Hematopoietic multipotent progenitor cell treated with erythropoietin and hydrocortisone succinate and interleukin-3 and kit ligand, for 17 days (in vitro differentiated cells): ENCODE data around the gene FREM1.

ENCODE experiments used
- DNase-seq: peaks from one replicate; pipeline ENCODE4 v3.0.0-alpha.2; 2015; ENCODE audit warnings: low spot score

FREM1 gene

DNA sequence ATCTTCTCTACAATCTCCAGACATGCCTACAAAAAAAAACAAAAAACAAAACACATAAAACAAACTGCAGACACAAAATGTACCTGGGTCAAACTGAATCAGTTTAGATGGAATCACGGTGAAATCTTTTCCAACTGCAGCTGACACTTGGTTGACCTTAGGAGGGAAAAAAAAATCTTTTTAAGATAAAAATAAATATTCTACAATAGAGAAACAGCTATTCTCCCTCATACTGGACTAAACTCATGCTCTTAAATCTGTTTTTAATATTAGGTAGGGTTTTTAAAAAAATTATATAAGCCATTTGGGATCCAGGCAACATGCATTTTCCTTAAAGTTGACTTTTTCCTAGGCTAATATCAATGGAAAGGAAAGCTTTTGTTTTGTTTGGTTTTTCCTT, 153.9 kb downstream of the FREM1 start:
- no peak for DNase-seq

DNA sequence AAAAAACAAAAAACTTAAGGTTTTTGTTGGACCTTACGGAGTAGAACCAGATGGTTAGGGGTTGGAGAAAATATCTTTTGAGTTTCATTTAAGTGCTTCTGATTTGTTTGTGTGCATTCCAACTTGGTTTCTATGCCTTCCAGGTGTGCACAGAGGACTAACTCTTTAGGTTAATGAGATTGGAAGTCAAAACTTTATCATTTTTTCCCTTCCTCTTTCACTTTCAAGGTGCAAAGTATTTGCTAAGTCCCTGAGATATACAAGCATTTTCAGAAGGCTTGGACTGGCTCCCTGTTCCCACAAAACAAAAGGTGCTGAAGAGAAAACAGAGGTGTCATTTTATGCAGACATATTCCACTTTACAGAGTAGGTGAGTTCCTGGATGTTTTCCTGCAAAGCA, 157.4 kb downstream of the FREM1 start:
- no peak for DNase-seq

DNA sequence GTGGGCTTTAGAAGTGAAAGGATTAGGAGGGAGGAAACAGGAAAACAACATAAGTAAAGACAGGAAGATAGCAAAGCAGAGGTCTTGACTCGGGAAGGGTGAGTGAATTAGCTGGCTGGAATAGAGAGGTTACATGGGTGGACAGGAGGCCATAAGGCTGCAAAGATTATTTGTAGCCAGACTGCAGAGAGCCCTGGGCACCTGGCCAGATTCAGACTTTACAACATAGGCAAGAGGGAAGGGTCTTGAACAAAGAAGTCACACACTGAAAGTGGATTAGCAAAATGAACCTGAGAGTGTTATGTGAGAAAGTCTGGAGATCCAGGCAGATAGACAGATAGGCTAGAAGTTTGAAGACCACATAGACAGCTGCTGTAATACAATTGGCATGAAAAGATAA, 158.0 kb downstream of the FREM1 start:
- DNase-seq = no peak

DNA sequence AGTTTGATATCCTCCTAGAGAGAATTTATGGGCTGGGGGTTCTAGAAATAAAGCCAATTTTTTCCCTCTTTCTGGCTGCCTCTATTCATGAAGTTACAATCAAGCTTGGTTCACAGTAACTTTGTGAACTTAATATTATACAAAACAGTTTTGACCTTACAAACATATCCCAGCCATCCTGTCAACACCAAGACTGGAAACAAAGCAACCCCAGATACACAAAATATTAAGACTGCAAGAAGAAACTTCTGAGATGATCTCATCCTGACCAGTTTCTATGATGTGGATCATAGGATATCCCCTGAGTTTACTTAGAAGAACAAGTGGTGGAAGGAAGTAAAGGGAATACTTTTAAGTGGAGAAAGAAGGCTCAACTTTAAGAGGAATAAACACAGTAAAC, 159.4 kb downstream of the FREM1 start:
- DNase-seq = no peak

DNA sequence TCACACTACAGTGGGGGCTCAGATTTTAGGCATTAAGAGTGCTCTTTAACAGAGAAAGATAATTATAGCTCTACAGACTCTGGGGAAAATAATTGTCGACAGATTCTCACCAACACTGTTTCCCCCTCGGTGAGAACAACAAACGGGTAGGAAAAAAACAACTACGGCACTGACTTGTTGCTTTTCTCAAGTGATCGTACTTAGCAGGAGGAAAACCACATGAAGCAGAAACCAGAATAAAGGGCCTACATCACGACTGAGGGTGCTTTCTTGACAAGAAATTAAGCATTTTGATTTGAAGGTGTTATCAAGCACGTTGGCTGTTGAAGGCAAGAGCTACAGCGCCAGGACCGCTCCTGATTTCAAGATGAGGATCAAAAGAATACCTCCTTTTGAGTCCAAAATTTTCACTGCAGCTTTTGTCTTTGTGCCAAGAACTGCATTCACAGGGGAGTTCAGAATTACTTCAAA, 160.5 kb downstream of the FREM1 start:
- no peak for DNase-seq

DNA sequence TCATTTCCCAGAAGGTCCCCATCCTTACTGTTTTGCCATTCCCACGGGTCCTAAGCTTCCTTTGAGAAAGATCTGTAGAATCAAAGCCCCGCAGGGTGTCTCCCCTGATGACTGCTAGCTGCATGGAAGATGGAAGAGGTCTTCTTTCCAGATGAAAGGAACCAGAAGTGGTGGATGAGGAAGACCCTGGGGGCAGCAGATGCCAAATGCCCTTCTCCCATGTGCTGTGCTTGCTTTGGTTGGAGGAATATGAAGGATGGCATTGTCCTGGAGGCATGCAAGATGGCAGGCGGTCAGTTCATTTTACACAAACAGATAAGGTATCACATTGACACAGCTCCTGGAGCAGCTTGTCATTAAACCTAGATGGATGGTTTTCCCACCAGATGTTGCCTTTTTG, 161.9 kb downstream of the FREM1 start:
- no peak for DNase-seq

DNA sequence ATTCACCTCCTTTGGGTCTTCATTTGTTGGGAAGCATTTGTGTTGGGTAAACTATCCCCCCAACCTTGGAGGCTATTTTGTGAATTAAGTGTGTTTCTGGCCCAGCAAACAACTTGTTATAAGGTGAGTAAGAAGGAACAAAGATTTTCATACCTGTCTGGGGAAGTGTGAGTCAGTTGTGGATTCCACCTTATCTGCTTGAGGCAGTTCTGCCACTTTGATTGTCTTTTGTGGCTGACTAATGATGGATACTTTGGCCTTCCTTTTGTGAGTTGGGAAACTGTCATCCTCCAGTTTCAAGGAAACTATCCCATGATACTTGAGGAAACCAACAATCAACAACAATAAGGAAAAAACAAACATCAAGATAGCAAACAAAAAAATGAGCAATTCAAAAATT, 163.1 kb downstream of the FREM1 start:
- DNase-seq = no peak

DNA sequence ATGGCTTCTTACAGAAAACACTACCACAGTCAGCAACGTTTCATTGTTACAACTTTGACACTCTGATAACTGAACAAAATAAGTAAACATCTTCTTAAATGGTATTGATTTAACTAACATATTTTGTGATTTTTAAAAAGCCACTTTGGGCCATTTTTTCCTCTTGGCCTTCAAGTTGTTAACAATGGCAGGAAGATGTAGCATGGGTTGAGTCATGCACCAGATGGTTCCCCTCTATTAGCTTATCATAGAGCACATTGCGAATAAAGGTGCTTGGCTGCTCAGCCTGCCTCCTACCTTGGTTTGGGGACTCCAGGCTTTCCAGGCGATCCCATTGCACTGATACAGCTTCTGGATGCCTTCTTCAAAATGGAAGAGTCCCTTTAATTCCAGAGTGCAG, 163.6 kb downstream of the FREM1 start:
- no peak for DNase-seq

DNA sequence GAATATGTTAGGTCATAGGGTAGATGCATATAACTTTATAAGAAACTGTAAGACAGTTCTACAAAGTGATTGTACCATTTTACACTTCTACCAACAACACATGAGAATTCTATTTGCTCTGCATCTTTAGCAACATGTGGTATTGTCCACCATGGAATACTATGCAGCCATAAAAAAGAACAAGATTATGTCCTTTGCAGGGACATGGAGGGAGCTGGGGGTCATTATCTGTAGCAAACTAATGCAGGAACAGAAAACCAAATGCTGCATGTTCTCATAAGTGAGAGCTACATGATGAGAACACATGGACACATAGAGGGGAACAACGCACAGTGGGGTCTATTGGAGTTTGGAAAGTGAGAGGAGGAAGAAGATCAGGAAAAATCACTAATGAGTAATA, 165.5 kb downstream of the FREM1 start:
- no peak for DNase-seq

DNA sequence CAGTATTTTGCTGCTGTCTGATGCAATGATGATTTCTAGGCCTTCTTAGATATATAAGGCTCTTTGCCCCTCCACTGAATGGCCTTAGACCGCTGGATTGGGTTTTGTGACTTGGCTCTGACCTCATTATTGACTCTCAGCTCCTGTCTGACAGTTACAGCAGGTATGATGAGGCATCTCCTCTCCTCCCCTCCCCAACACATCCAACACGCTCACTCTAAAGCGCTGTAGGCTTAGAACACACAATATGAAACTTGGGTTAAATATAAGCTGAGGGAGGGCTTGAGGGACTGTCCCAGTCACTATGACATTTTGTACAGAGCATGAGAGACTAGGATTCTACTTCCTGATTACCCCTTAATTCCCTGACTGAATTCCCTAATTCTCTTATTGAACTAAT, 168.9 kb downstream of the FREM1 start:
- no peak for DNase-seq

DNA sequence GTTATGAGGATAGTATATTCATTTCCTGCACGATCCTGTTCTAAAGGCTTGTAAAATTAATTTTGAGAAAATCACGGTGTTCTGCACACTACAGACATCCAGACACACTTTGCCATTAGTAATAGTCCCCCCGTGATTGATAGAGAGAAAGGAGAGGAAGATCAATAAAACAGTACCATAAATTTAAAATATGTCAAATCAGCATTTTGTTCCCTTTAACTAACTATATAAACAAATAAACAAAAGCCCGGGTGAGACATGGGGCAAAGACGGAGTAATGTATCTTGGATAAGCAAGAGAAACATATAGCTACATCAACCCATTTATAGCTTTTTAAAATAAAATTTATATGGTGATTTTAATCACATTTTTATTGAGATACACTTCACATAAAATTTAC, 177.1 kb downstream of the FREM1 start:
- no peak for DNase-seq

DNA sequence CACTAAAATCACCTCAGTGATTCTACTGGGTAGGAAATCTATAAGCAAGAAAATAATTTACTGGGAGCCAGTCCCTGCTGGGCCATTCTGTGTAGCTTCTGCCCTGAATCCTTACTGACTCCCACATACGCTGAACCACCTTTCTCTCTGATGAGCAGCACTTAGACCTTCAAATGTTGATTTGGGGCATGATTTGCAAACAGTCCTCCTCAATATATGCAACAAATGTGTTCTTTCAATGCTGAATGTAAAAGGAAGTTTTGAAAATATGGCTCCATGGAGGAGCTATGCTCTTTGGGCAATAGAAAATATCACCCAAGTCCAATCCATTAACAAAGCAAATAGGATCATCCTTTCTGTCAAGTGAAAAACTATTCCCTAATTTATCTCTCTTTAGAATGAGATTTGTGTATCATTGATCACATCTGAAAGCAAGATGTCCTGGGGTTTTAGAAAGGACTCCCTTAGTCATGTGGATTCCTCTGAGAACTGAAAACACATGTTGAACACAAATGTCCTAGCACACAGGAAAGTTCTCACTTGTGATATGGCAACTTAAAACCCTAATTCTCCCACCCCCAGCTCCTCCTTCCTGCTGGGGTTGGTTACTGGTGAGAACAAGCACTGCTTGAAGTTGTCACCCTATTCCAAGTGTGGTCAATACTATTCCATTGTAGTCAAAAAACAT, 178.8 kb downstream of the FREM1 start:
- no peak for DNase-seq

DNA sequence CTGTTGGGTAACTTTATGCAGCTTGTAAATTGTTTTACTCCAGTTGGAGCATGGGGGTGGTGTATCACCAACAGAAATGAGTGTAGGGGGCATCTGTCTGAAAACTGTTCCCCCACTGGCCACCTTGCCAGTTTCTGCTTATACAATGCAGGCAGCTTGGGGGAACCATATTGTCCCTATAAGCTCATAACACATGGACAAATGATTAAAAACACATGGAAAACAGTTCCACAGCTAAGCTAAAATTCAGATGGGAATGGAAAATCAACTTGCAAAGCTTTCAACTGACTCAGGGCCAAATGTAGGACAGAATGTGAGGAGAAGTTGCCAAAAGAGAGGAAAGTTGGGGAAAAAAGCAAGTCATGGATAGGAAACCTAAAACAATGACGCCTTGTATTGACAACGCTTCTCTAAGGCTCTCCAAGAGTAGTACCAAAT, 179.7 kb downstream of the FREM1 start:
- DNase-seq = no peak

DNA sequence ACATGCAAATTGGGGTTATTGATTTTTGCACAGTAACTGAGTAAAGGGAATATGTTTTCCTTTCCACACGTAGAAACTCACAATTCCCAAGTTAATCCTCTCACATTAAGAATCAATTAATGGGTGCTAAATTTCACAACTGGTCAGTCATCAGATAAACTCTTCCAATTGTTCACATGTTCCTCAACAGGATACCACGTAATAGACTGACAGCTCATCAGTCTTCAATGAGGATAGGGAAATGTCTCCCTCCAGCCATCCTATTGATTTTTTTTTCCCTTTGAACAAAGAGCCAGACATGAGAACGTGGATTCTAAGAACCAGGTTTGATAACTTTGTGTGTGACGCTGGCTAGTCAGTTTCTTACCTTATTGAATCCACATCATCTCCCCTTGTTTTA, 186.9 kb downstream of the FREM1 start:
- DNase-seq = no peak

DNA sequence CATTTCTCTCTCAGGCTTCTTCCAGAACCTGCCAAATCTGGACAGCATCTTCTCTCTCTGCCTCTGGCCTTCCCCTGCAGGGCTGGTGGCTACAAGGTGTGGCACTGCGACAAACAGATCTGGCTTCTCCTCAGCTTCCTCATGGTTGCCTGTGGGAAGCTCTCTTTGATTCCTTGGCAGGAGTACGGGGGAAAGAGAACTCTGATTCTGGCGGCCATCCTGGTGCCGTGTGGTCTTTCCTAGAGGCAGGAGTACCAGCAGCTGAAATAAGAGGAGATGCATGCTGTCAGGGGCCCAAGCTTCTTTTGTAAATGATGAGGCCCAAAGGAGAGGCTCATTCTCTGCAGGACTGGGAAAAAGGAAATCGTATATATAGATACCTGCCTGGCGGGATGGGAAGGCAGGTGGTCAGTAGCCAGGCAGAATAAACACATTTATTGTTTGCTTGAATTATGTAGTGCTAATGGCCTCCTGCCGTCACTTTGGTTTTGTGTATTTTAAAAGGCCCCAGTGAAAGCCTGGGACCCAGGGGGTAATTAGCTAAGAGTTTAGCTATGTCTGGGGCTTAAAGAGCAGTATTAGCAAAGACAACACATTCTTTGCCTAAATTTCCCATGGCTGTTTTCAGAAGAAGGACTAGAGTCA, 187.7 kb downstream of the FREM1 start, which contains the start of gene CER1:
CER1 (minus strand) TSS at position 343 of the 645 bp plus-strand sequence; CDS start at position 282, 61 bp downstream.
- no peak for DNase-seq

DNA sequence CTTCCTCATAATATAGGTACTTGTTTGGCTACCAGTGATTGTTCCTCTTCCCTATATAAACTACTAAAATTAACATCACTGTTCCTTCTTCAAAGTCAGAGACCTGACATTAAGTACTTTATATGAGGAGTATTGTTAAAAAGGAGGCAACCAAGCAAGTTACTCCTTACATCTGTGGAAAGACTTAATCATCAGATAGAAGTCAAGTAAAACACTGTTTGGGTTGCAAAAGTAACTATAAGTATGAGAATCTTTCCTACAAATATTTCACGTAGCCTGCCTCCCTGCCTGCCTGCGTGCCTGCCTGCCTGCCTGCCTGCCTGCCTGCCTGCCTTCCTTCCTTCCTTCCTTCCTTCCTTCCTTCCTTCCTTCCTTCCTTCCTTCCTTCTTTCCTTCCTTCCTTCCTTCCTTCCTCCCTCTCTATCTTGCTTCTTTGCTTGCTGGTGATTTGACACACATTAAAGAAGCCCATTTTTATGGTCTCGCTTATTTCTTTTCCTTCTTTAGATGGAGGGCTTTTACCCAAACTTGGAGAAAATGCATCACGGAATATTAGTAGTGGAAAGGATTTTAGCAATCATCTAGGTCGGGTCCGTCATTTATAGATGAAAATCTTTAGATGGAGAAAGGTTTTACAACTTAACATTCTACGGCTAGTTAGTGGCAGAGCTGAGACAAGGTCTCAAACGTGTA, 190.9 kb downstream of the FREM1 start:
- no peak for DNase-seq

DNA sequence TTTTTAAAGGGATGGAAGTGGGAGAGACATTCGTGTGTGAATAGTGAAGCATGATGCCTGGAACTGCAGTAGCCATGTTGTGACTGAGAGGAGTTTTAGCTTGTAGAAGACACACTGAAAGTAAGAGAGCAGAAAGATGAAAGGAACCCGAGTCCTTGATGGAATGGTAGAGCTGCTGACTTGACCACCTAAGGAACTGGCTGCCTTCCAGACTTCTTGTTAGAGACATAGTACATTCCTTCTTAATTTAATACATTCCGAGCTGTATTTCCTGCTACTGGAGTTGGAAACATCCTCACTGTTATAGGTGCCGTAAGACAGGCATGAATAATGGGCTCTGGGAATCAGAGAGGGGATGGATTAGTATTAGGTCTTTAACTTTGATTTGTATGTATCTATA, 195.1 kb downstream of the FREM1 start:
- no peak for DNase-seq

DNA sequence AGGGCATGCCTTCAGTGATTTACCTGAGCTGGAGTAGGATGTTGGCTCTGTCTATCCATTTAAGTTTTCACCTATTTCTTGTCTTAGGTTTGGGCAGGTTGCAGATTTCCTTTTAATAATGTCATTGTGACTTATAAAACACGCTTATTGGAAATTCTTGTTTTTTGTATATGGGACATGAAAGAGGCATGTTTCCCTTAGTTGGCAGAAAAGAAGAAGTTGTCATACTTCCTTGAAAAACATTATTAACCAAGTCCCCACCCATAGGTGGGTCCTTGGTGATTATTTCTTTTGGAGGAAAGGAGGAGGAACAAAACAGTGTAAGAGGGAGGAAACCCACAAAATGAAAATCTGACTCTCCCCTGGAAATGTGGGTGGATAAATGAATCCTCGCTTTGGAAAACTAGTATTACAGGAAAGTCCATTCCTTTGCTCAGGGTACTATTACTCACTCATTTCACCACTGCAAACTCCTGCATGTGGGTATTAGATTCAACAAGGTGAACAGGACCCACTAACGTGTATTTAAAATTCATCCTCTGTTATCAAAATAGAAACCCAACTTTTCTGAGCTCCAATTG, 197.0 kb downstream of the FREM1 start:
- DNase-seq = no peak

DNA sequence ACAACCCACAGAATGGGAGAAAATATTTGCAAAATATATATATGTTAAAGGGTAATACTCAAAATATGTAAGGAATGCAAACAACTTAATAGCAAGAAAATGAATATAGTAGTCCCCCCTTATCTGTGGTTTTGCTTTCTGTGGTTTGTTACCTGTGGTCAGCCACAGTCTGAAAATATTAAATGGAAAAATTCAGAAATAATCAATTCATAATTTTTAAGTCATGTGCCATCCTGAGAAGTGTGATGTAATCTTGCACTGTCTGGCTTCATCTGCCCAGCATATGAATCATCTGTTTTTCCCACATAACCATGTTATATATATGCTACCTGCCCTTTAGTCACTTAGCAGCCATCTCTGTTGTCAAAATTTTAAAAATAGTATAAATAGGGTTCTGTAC, 199.4 kb downstream of the FREM1 start:
- no peak for DNase-seq

DNA sequence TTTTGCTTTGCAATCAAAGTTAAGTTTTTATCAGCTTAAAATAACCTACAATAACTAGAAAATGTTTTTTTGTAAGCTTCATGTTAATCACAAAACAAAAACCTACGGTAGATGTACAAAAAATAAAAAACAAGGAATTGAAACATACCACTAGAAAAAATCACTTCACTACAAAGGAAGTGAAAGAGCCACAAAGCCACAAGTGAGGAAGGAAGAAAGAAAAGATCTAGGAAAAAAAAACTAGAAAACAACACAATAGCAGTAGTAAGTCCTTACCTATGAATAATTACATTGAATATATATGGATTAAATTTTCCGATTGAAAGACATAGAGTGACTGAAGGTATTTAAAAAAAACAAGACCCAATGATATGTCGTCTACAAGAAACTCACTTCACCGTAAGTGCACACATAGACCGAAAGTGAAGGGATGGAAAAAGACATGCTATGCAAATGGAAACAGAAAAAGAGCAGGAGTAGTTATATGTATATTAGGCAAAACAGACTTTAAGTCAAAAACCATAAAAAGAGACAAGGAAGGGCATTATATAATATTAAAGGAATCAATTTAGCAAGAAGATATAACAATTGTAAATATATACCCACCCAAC, 203.6 kb downstream of the FREM1 start:
- no peak for DNase-seq

DNA sequence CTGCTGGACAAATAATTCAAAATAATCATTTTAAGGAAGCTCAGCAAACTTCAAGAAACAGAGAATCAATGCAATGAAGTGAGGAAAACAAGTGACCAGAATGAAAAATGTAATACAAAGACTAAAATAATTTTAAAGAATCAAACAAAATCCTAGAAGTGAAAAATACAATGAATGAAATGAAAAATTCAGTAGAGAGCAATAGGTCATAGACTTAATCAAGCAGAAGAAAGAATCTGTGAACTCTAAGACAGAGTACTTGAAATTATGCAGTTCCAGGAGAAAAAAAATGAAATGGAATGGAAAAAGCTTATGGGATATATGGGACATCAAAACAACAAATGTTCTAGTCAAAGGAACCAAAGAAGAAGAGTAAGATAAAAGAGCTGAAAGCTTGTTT, 205.1 kb downstream of the FREM1 start:
- no peak for DNase-seq

DNA sequence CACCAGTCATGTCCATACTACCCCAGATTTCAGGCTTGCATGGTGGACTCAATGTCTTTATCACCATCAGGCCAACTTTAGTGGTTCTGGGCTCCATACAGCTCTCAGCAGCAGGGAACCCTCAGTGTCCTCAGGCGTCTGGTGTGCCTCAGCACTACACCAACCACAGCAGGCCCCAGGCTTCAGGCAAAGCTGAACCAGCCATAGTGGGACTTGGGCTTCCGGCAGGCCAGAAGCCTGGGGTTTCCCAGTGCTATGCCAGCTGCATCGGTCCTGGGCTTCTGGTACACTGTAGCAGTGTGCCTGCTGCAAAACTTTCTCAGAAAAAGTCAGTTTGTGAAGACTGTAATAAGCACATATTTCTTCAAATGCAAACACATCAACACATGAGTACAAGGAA, 205.9 kb downstream of the FREM1 start:
- DNase-seq = no peak
